HepG2 (cell line): ENCODE data around the gene LCP2. TPM values are rescaled to one million over a fixed set of nuclear protein-coding genes. Genes with fewer than 3 reads are reported as not detected.

Source experiments
- ATAC-seq: fragments of 200-7000 bp; cut with Tn5 transposase; 3 replicates; pipeline ENCODE4 v1.9.1; 2020; ENCODE audit warnings: mild to moderate bottlenecking, moderate library complexity
- BruUV-seq: library from RNA; stranded (reverse); fragments of 400-500 nt; replicated peaks from 2 replicates; lab custom pipeline; 2021; lab: Mats Ljungman, UMichigan
- CTCF ChIA-PET: fragments of 300-600 bp; formaldehyde crosslinking; extraction: SDS; loops from one replicate; lab custom pipeline; 2021; ENCODE audit warnings: low total read pairs, inconsistent platforms, low intra/inter-chr PET ratio; lab: Yijun Ruan, JAX
- POLR2A ChIA-PET: fragments of 350-600 bp; sonication (Branson Sonifier 250); formaldehyde crosslinking; loops from one replicate; lab custom pipeline; 2020; ENCODE audit warnings: antibody characterized with exemption, inconsistent platforms; lab: Yijun Ruan, JAX
- DNase-seq: peaks from one replicate; pipeline ENCODE4 v3.0.0-alpha.2; 2015; ENCODE audit warnings: low spot score
- FAIRE-seq: peaks from 3 replicates; lab custom pipeline; 2011; peaks lifted over from hg19 to GRCh38; lab: Jason Lieb, UNC
- H2AFZ ChIP-seq: one replicate; pipeline ENCODE4 v1.6.1; 2011; ENCODE audit warnings: low read length, inconsistent platforms
- H3K27ac ChIP-seq: fragments of 300-600 bp; 3 replicates; pipeline ENCODE4 v1.8.0; 2011; ENCODE audit warnings: mixed run types, mild to moderate bottlenecking, mixed read lengths, low read length, inconsistent platforms; ENCODE audit not compliant: insufficient read depth; ENCODE audit errors: extremely low read length
- H3K27me3 ChIP-seq, 2 experiments: fragments of 200-600 bp in 1 of 2; 2 replicates in 1 of 2; 3 replicates in 1 of 2; pipeline versions ENCODE4 v1.6.0 to v1.8.0; 2011; ENCODE audit warnings: low read length in 2 of 2, mild to moderate bottlenecking in 2 of 2, moderate library complexity in 2 of 2, inconsistent platforms in 1 of 2; ENCODE audit not compliant: insufficient read depth in 2 of 2, control insufficient read depth in 1 of 2
- H3K36me3 ChIP-seq, 2 experiments: fragments of 200-600 bp in 1 of 2; replicated peaks in 1 of 2; 2 replicates in 1 of 2; 3 replicates in 1 of 2; pipeline versions ENCODE4 v1.5.1 to v1.8.0; 2011; ENCODE audit warnings: low read length in 2 of 2, inconsistent platforms in 1 of 2; ENCODE audit not compliant: insufficient read depth in 2 of 2, control insufficient read depth in 1 of 2
- H3K4me1 ChIP-seq: 2 replicates; pipeline ENCODE4 v1.5.1; 2012; ENCODE audit warnings: low read length, inconsistent platforms; ENCODE audit not compliant: insufficient read depth
- H3K4me2 ChIP-seq: 2 replicates; pipeline ENCODE4 v1.6.0; 2011; ENCODE audit warnings: low read depth, low read length, inconsistent platforms
- H3K4me3 ChIP-seq, 3 experiments: fragments of 200-600 bp in 1 of 3; sonication (generic), shearing (Covaris generic) in 1 of 3; replicated peaks in 1 of 3; 2 replicates each; pipeline ENCODE4 v1.5.1; 2011 to 2016; ENCODE audit warnings: low read length in 3 of 3, inconsistent platforms in 2 of 3, low read depth in 2 of 3, mild to moderate bottlenecking in 2 of 3, control low read depth in 1 of 3, mixed read lengths in 1 of 3; ENCODE audit not compliant: insufficient read depth in 1 of 3
- H3K79me2 ChIP-seq: one replicate; pipeline ENCODE4 v1.6.1; 2011; ENCODE audit warnings: low read length, inconsistent platforms; ENCODE audit not compliant: insufficient read depth
- H3K9ac ChIP-seq: 2 replicates; pipeline ENCODE4 v1.6.0; 2011; ENCODE audit warnings: mild to moderate bottlenecking, low read depth, low read length, inconsistent platforms; ENCODE audit not compliant: insufficient read depth
- H3K9me3 ChIP-seq: 2 replicates; pipeline ENCODE4 v1.5.1; 2012; ENCODE audit warnings: mild to moderate bottlenecking, low read length
- H4K20me1 ChIP-seq: 2 replicates; pipeline ENCODE4 v1.6.0; 2011; ENCODE audit warnings: inconsistent platforms, mild to moderate bottlenecking, low read length, moderate library complexity; ENCODE audit not compliant: insufficient read depth
- BORCS8-MEF2B ChIP-seq: sonication (generic); formaldehyde crosslinking; IDR thresholded peaks from 2 replicates; pipeline ENCODE4 v1.8.0; 2022; ENCODE audit warnings: mild to moderate bottlenecking, missing genetic modification reagents
- GATAD2A ChIP-seq: IDR thresholded peaks from 2 replicates; pipeline ENCODE4 v1.6.1; 2016
- HOXA9 ChIP-seq: sonication (generic); formaldehyde crosslinking; IDR thresholded peaks from 2 replicates; pipeline ENCODE4 v1.8.1; 2022; ENCODE audit warnings: missing genetic modification reagents, mild to moderate bottlenecking, moderate library complexity, borderline replicate concordance
- ISX ChIP-seq: sonication (generic); formaldehyde crosslinking; conservative IDR thresholded peaks from 2 replicates; pipeline ENCODE4 v1.5.0; 2020; ENCODE audit warnings: missing genetic modification reagents
- KLF15 ChIP-seq: sonication (generic); formaldehyde crosslinking; IDR thresholded peaks from 2 replicates; pipeline ENCODE4 v1.8.1; 2023; ENCODE audit warnings: borderline replicate concordance, mild to moderate bottlenecking, inconsistent platforms, missing genetic modification reagents, mixed read lengths
- MIER2 ChIP-seq: IDR thresholded peaks from 2 replicates; pipeline ENCODE4 v1.6.1; 2016; ENCODE audit warnings: missing biosample characterization, missing genetic modification reagents
- NBN ChIP-seq: fragments of 450-650 bp; conservative IDR thresholded peaks from 2 replicates; pipeline ENCODE4 v1.6.1; 2017
- NFKBIZ ChIP-seq: IDR thresholded peaks from 2 replicates; pipeline ENCODE4 v1.6.1; 2018; ENCODE audit warnings: missing genetic modification reagents, missing compliant biosample characterization
- REL ChIP-seq: sonication (generic); formaldehyde crosslinking; conservative IDR thresholded peaks from 2 replicates; pipeline ENCODE4 v1.8.0; 2022; ENCODE audit warnings: mild to moderate bottlenecking, missing genetic modification reagents, moderate library complexity
- SMAD3 ChIP-seq: sonication (generic); formaldehyde crosslinking; IDR thresholded peaks from 2 replicates; pipeline ENCODE4 v1.4.0; 2020; ENCODE audit warnings: missing genetic modification reagents
- TBP ChIP-seq: sonication (generic); formaldehyde crosslinking; IDR thresholded peaks from 2 replicates; pipeline ENCODE4 v1.5.0; 2020; ENCODE audit warnings: missing genetic modification reagents
- TCF7 ChIP-seq: sonication (generic); IDR thresholded peaks from 2 replicates; pipeline ENCODE4 v1.6.1; 2016; ENCODE audit warnings: antibody characterized with exemption, low read depth
- TEAD2 ChIP-seq: sonication (generic); formaldehyde crosslinking; IDR thresholded peaks from 2 replicates; pipeline ENCODE4 v1.9.0; 2021; ENCODE audit warnings: missing genetic modification reagents
- TEAD3 ChIP-seq: optimal IDR thresholded peaks from 2 replicates; pipeline ENCODE3; 2016; ENCODE audit warnings: borderline replicate concordance
- YEATS4 ChIP-seq: sonication (generic); formaldehyde crosslinking; IDR thresholded peaks from 2 replicates; pipeline ENCODE4 v1.4.0; 2020; ENCODE audit warnings: missing genetic modification reagents, borderline replicate concordance
- ZFYVE20 ChIP-seq: sonication (generic); formaldehyde crosslinking; IDR thresholded peaks from 2 replicates; pipeline ENCODE4 v1.8.0; 2023; ENCODE audit warnings: low read depth, mild to moderate bottlenecking, moderate library complexity, missing genetic modification reagents, borderline replicate concordance
- ZNF101 ChIP-seq: sonication (generic); formaldehyde crosslinking; IDR thresholded peaks from 2 replicates; pipeline ENCODE4 v1.4.0; 2020; ENCODE audit warnings: mild to moderate bottlenecking, low read depth, missing genetic modification reagents, borderline replicate concordance
- ZNF253 ChIP-seq: sonication (generic); formaldehyde crosslinking; IDR thresholded peaks from 2 replicates; pipeline ENCODE4 v1.8.0; 2022; ENCODE audit warnings: mild to moderate bottlenecking, missing genetic modification reagents, borderline replicate concordance
- ZNF788 ChIP-seq: sonication (generic); formaldehyde crosslinking; IDR thresholded peaks from 2 replicates; pipeline ENCODE4 v1.5.0; 2020; ENCODE audit warnings: mild to moderate bottlenecking, missing genetic modification reagents, borderline replicate concordance
- WGBS: methylation state at CpG from one replicate; pipeline ENCODE4 v1.1.6; 2017; ENCODE audit warnings: low lambda C conversion rate; 5-methylcytosine and 5-hydroxymethylcytosine counted together
- in situ Hi-C: cut with HindIII; loops from 2 replicates; pipeline ENCODE4 v1.10.0; 2017; ENCODE audit warnings: low pct_unique_long_range_greater_than_20kb; ENCODE audit not compliant: extremely low pct_ligation_motif_present
- intact Hi-C: fragments of 100-400 bp; cut with micrococcal nuclease; formaldehyde crosslinking; loops from one replicate; pipeline ENCODE4 v1.10.0; 2022; ENCODE audit not compliant: unreplicated experiment
- polyA plus RNA-seq, 8 experiments: library from polyadenylated mRNA; depleted of rRNA in 3 of 8; stranded (reverse) in 7 of 8; unstranded in 1 of 8; fragments of >200 nt; fragmentation: Illumina TruSeq in 4 of 8; extraction: Trizol in 4 of 8; gene quantifications; 2 replicates each; pipeline versions ENCODE4 v1.2.1 to v1.2.3, GENCODE V29; 2011 to 2016; ENCODE audit warnings: low read depth in 4 of 8, missing spikeins in 1 of 8, mixed read lengths in 1 of 8; ENCODE audit not compliant: insufficient read depth in 1 of 8
- total RNA-seq, 5 experiments: library from RNA; depleted of rRNA; stranded (reverse); fragments of >200 nt; fragmentation: Illumina TruSeq; extraction: Trizol; gene quantifications; 2 replicates each; pipeline ENCODE4 v1.2.3, GENCODE V29; 2016; ENCODE audit warnings: low read depth in 1 of 5
- TF ChIP-seq, protein P1 (sequence below): sonication (generic); formaldehyde crosslinking; IDR thresholded peaks from 2 replicates; pipeline ENCODE4 v1.8.1; 2023; ENCODE audit warnings: mild to moderate bottlenecking, missing genetic modification reagents
- TF ChIP-seq, protein P2 (sequence below): sonication (generic); formaldehyde crosslinking; conservative IDR thresholded peaks from 2 replicates; pipeline ENCODE4 v1.4.0; 2020; ENCODE audit warnings: missing genetic modification reagents

The LCP2 gene
- total and polyA plus RNA-seq, 2 of the 13 experiments (the other 11 are each of a cell fraction or from before 2014, with no cell fraction given) = not detected

DNA sequence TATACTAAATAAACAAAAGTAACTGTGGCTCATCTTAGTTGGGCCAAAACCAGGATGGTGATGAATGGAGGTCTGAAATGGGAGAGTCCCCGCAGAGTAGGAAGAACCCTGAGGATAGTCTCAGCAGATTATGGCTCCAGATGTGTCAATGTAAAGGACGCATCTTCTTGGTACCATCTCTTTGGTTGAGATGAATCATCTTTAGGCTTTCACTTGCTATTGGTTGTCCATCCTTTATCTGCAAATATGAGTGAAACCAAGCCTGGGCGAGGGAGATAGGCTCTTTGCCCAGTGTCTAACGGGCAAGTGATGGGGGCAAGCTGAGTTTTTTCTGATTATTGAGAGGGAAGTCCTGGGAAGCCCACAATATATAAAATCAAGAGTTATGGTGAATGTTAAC lies 19.4 kb upstream of the LCP2 start:
- no TSS peak for BruUV-seq
- in situ Hi-C loops (no loop called here), intact Hi-C loops (no loop called here)
- WGBS = 3% methylated on average over 4 of the region's 4 CpGs
- no peaks in the 10 kb centered on the region for H3K79me2 ChIP-seq
- H3K36me3 ChIP-seq = no peaks in the 10 kb centered on the region
- H3K4me2 ChIP-seq = no peak overlapping the region
- H3K4me3 ChIP-seq = no peak overlapping the region
- ChIA-PET POLR2A (no interaction called here), CTCF (no interaction called here)
- no peaks in the 10 kb centered on the region for H3K27me3 ChIP-seq
- TF ChIP-seq MIER2 (no peak), BORCS8-MEF2B (no peak), ISX (no peak), SMAD3 (CRISPR knock-in tag) (no peak), ZNF101 (no peak), KLF15 (CRISPR knock-in tag) (no peak), NFKBIZ (no peak), REL (CRISPR knock-in tag) (no peak), ZFYVE20 (CRISPR knock-in tag) (no peak), TEAD3 (CRISPR knock-in tag) (no peak), GATAD2A (CRISPR knock-in tag) (no peak), TEAD2 (CRISPR knock-in tag) (no peak)
- TF ChIP-seq, all 625 proteins: peak for 0
- H3K9me3 ChIP-seq = no peaks in the 10 kb centered on the region
- no peaks in the 10 kb centered on the region for H4K20me1 ChIP-seq
- ATAC-seq = no peak
- no peak overlapping the region for H2AFZ ChIP-seq
- DNase-seq = no peak
- no peak for FAIRE-seq
- no peak overlapping the region for H3K9ac ChIP-seq
- no peaks in the 10 kb centered on the region for H3K4me1 ChIP-seq
- H3K27ac ChIP-seq = no peak overlapping the region

DNA sequence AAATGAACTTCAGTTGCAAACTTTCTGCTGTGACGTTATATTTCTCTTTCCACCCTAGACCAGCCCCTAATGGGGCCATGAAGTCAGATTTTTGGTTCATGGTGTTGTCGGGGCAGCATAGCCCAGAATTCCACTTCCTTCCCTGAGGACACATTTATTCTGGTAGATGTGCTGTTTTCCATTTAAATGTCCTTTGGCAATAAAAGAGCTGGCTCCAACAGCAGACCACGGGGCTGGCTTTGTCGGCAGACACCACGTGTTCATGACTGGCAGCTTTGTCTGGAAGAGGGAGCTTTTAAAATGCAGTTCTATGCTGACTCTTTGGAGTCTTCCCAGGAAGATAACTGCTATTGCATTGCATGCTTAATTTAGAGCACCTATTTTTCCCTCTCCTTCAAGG lies 17.6 kb upstream of the LCP2 start:
- WGBS = 12% methylated on average over 5 of the region's 5 CpGs
- DNase-seq = no peak
- TF ChIP-seq ZNF253 (CRISPR knock-in tag) (no peak), HOXA9 (CRISPR knock-in tag) (no peak), YEATS4 (CRISPR knock-in tag) (no peak), TBP (CRISPR knock-in tag) (no peak), TCF7 (no peak), TEAD2 (CRISPR knock-in tag) (no peak), ZNF788 (CRISPR knock-in tag) (no peak), NBN (no peak)
- TF ChIP-seq, protein P1, sequence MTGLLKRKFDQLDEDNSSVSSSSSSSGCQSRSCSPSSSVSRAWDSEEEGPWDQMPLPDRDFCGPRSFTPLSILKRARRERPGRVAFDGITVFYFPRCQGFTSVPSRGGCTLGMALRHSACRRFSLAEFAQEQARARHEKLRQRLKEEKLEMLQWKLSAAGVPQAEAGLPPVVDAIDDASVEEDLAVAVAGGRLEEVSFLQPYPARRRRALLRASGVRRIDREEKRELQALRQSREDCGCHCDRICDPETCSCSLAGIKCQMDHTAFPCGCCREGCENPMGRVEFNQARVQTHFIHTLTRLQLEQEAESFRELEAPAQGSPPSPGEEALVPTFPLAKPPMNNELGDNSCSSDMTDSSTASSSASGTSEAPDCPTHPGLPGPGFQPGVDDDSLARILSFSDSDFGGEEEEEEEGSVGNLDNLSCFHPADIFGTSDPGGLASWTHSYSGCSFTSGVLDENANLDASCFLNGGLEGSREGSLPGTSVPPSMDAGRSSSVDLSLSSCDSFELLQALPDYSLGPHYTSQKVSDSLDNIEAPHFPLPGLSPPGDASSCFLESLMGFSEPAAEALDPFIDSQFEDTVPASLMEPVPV (CRISPR knock-in tag) = no peak
- TF ChIP-seq, protein P2, sequence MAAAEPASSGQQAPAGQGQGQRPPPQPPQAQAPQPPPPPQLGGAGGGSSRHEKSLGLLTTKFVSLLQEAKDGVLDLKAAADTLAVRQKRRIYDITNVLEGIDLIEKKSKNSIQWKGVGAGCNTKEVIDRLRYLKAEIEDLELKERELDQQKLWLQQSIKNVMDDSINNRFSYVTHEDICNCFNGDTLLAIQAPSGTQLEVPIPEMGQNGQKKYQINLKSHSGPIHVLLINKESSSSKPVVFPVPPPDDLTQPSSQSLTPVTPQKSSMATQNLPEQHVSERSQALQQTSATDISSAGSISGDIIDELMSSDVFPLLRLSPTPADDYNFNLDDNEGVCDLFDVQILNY (CRISPR knock-in tag) = no peak

More for the DNA sequence above, 17.6 kb upstream of the LCP2 start:
- POLR2A ChIA-PET = no interaction called here
- intact Hi-C loops = no loop called here
- H3K4me3 ChIP-seq = no peak overlapping the region
- FAIRE-seq (no peak), ATAC-seq (no peak)
- in situ Hi-C loops = no loop called here
- no peaks in the 10 kb centered on the region for H3K27me3 ChIP-seq
- no peak overlapping the region for H3K4me2 ChIP-seq
- no TSS peak for BruUV-seq
- no peak overlapping the region for H3K27ac ChIP-seq
- no peaks in the 10 kb centered on the region for H3K79me2 ChIP-seq
- no peak overlapping the region for H2AFZ ChIP-seq
- H3K9ac ChIP-seq = no peak overlapping the region
- H4K20me1 ChIP-seq = no peaks in the 10 kb centered on the region
- no peaks in the 10 kb centered on the region for H3K36me3 ChIP-seq
- H3K9me3 ChIP-seq = no peaks in the 10 kb centered on the region
- CTCF ChIA-PET = no interaction called here
- no peaks in the 10 kb centered on the region for H3K4me1 ChIP-seq
